ENCODE data around the gene TMEM131.
"Not testable (repeated sequence)": the region's sequence is repeated elsewhere in the genome, so short reads cannot be mapped to it uniquely, and the experiment has no call there.

TMEM131 gene

DNA sequence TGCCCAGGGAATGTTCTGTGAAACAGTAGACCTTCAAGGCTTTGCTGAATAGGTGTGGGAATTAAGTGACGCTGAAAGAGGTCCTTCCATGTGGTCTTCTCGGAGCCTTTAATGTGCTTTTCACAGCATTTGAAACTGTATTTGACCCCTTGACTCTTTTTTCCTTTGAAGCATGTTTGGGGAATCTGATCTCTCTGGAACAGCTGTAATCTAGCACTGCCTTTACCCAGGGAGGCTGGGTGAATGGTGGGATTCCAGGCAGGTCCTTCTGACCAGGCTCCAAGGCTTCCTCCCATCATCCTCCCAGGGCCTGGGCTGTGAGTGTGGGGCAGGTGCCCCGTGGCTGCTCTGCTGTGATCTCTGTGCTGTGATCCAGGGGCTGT, 278.1 kb downstream of the TMEM131 start:
- DNase-seq, result no peak

- DNase-seq, result no peak
These were observed 278.8 kb downstream of the TMEM131 start for GRCh38 chr2:97716695-97717612.

DNA sequence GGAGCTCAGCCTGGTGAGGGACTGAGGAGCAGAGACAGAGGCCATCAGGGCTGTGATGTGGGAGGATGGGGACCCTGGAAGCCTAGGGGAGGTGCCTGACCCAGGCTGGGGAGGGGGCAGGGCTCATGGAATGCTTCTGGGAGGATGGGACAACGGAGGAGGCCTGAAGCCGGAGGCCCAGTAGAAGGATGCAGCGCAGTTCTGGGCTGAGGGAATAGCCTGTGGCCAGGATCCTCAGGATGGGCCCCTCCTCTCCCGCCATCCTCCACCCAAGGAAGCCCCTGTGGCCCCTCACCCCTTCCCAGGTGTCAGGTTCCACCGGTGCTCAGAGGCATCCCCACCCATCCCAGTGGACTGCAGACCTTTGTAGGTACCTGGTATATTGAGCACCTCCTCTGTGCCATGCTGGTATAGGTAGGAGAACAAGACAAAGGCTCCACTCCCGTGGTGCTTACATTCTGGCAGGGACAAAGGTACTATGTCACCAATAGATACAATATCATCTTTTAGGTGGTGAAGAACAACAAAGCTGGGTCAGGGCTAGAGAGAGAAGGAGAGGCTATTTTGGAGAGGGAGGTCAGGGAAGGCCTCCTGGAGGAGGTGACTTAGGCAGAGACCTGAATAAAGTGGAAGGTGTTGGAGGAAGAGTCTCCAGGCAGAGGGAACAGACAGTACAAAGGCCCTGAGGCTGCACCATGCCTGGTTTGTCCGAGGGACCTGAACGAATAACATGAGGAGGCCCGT, 279.6 kb downstream of the TMEM131 start:
- DNase-seq, result no peak

DNA sequence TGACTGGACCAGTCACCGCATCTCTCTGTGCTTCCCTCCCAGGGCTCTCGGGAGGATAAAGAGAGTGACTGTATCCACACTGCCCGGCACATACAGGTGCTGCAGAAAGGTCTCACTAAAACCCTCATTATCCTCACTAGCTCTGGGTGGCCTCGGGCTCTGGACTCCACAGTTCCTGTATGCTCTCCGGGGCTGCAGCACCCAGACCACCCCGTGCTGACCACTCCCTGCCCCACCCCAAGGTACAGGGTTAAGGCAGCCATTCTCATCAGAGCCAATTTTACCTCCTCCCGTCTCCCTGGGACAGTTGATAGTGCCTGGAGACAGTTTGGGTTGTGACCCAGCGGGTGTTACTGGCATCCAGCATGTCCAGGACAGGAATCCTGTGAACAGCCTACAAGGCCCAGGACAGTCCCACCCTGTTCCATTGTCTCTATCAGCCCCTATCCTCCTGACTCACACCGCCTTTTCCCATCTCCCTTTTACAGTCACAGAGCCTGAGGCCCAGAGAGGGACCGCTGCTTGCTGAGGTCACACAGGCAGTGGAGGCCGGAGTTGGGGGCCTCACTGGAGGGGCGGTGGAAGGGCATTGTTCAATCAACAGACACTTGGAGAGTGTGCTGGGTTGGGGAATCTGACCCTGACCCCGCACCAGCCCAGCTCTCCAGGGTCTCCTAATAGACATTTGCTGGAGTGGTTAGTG, 280.6 kb downstream of the TMEM131 start:
- DNase-seq, result no peak

- no peak for DNase-seq
These were observed 281.4 kb downstream of the TMEM131 start for GRCh38 chr2:97714084-97714949.

GRCh38 chr2:97713296-97714083, 282.3 kb downstream of the TMEM131 start, which contains the start of gene ZAP70:
ZAP70 (plus strand) TSS chr2:97713576; CDS start chr2:97724037, 10,461 bp downstream.
- DNase-seq, result no peak

- DNase-seq, result no peak
These were observed 283.0 kb downstream of the TMEM131 start for GRCh38 chr2:97712693-97713295.

DNA sequence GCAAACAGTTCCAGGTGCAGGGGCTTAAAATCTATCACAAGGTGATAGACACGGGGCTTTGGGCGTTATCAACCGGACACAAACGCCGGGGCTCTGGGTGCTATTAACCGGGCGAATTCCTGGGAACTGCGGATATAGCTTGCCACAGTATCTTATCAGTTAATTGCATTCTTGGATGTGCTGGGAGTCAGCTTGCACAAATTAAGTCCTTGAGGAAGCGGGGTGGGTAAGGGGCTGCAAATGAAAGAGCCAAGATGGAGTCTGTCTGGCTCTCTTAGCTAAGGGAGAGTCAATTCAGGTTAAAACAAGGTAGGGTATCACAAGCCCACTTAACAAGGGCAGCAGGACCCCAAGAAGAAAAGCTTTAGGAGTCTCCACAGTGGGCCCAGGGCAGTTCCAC, 283.6 kb downstream of the TMEM131 start:
- not testable (repeated sequence) for DNase-seq

- no peak for DNase-seq
These were observed 284.4 kb downstream of the TMEM131 start for GRCh38 chr2:97711394-97711711.

- no peak for DNase-seq
These were observed 287.1 kb downstream of the TMEM131 start for GRCh38 chr2:97708608-97709007.

- DNase-seq, result peak; percentile 33
These were observed 287.7 kb downstream of the TMEM131 start for GRCh38 chr2:97708048-97708380.

- no peak for DNase-seq
These were observed 288.2 kb downstream of the TMEM131 start for GRCh38 chr2:97707362-97708047.

DNA sequence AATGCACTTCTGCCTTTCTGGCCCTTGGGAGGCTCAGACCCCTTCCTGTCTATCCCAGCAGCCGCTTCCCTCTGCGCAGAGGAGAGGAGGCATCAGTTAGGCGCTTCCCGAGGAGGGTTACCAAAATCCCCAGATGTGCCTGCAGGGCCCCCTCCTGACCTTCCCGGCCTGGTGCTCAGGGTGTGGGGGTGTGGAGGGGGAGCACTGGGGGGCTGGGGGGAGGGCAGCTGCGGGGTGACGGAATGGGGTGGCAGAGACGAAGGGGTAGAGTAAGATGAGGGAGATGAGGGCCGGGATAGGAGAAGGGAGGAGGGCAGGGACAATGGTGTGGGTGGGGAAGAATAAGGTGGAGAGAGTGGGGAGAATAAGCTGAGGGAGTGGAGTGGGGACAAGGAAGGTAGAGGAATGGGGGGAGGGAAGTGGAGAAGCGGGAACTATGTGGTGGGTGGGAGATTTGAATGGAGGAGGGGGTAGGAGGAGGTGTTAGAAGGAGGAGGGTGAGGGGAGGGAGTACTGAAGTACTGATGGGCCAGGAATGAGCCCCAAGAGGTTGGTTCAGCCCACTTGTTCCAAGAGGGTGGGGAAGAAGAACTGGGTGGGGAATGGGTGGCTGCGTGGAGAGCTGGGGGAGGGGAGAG, 288.9 kb downstream of the TMEM131 start:
- DNase-seq, result no peak
